Right atrium auricular region (tissue), 2 donors: Measurements from ENCODE around the gene SYNE2. TPM values are rescaled to one million over a fixed set of nuclear protein-coding genes. Genes with fewer than 3 reads are reported as not detected.

Source experiments
- DNase-seq: peaks from one replicate; pipeline ENCODE4 v3.0.0-alpha.2; 2019; ENCODE audit warnings: low spot score
- H3K27ac ChIP-seq, 2 donors: fragments of 200-600 bp; sonication (generic); 1 replicate in 1 of 2; 2 replicates in 1 of 2; pipeline ENCODE4 v1.5.1; 2016 to 2019
- H3K27me3 ChIP-seq, 2 donors: fragments of 200-600 bp; sonication (generic); one replicate each; pipeline versions ENCODE4 v1.5.1 to v1.6.0; 2017 to 2019
- H3K36me3 ChIP-seq: fragments of 200-600 bp; sonication (generic); one replicate; pipeline ENCODE4 v1.5.1; 2016
- H3K4me1 ChIP-seq, 2 donors: fragments of 200-600 bp; sonication (generic); one replicate each; pipeline versions ENCODE4 v1.5.1 to v1.6.0; 2017 to 2019
- H3K4me3 ChIP-seq, 2 donors: fragments of 200-600 bp; sonication (generic); 1 replicate in 1 of 2; 2 replicates in 1 of 2; pipeline ENCODE4 v1.5.1; 2017 to 2019; ENCODE audit warnings: mild to moderate bottlenecking in 1 of 2, moderate library complexity in 1 of 2
- H3K9me3 ChIP-seq, 2 donors: fragments of 200-600 bp; sonication (generic); one replicate each; pipeline ENCODE4 v1.5.1; 2019
- CTCF ChIP-seq, 2 donors: fragments of 200-600 bp; sonication (generic); IDR thresholded peaks; one replicate each; pipeline ENCODE4 v1.5.1; 2019; ENCODE audit warnings: antibody characterized with exemption in 2 of 2
- total RNA-seq, 2 donors: library from RNA; depleted of rRNA; stranded (reverse); fragments of >200 nt; gene quantifications; one replicate each; pipeline ENCODE4 v1.1.0, GENCODE V29; 2016

SYNE2 gene
- total RNA-seq, 2 donors from 2014 or later, result 149 to 202 TPM

GRCh38 chr14:63982629-63983028, 129.8 kb downstream of the SYNE2 start:
- no peak overlapping the region for H3K27ac ChIP-seq
- TF ChIP-seq CTCF (IDR thresholded peaks at IDR 0.05), result no peak
- H3K4me3 ChIP-seq, result no peak overlapping the region
- no peaks in the 10 kb centered on the region for H3K9me3 ChIP-seq
- no peaks in the 10 kb centered on the region for H3K4me1 ChIP-seq
- H3K36me3 ChIP-seq, result no peaks in the 10 kb centered on the region
- no peaks in the 10 kb centered on the region for H3K27me3 ChIP-seq
- DNase-seq, result no peak

- Histone ChIP-seq H3K4me1 (no peaks in the 10 kb centered on the region), H3K36me3 (peaks cover 11% of the 10 kb centered on the region), H3K27me3 (no peaks in the 10 kb centered on the region), H3K9me3 (no peaks in the 10 kb centered on the region), H3K4me3 (no peak overlapping the region), H3K27ac (no peak overlapping the region)
- TF ChIP-seq CTCF (IDR thresholded peaks at IDR 0.05), result no peak
- no peak for DNase-seq
Measured at GRCh38 chr14:63986789-63987533, 134.2 kb downstream of the SYNE2 start.

GRCh38 chr14:63988579-63988978, 135.8 kb downstream of the SYNE2 start:
- Histone ChIP-seq H3K9me3 (no peaks in the 10 kb centered on the region), H3K27ac (no peak overlapping the region), H3K4me1 (no peaks in the 10 kb centered on the region), H3K4me3 (no peak overlapping the region), H3K36me3 (peaks cover 18% of the 10 kb centered on the region), H3K27me3 (no peaks in the 10 kb centered on the region)
- DNase-seq, result no peak
- no peak for TF ChIP-seq CTCF (IDR thresholded peaks at IDR 0.05)

GRCh38 chr14:63991833-63992232, 139.0 kb downstream of the SYNE2 start:
- no peaks in the 10 kb centered on the region for H3K9me3 ChIP-seq
- TF ChIP-seq CTCF (IDR thresholded peaks at IDR 0.05), result no peak
- peaks cover 35% of the 10 kb centered on the region for H3K36me3 ChIP-seq

GRCh38 chr14:63992858-63993257, 140.1 kb downstream of the SYNE2 start:
- H3K27me3 ChIP-seq, result no peaks in the 10 kb centered on the region
- no peak for DNase-seq
- H3K27ac ChIP-seq, result no peak overlapping the region
- H3K4me3 ChIP-seq, result no peak overlapping the region
- TF ChIP-seq CTCF (IDR thresholded peaks at IDR 0.05), result no peak
- no peaks in the 10 kb centered on the region for H3K9me3 ChIP-seq
- peaks cover 43% of the 10 kb centered on the region for H3K36me3 ChIP-seq
- no peaks in the 10 kb centered on the region for H3K4me1 ChIP-seq

More at GRCh38 chr14:63991833-63992232, 139.0 kb downstream of the SYNE2 start:
- no peaks in the 10 kb centered on the region for H3K4me1 ChIP-seq
- H3K27ac ChIP-seq, result no peak overlapping the region
- no peaks in the 10 kb centered on the region for H3K27me3 ChIP-seq
- DNase-seq, result no peak
- no peak overlapping the region for H3K4me3 ChIP-seq

- Histone ChIP-seq H3K27ac (no peak overlapping the region), H3K4me3 (no peak overlapping the region), H3K9me3 (no peaks in the 10 kb centered on the region), H3K36me3 (peaks cover 49% of the 10 kb centered on the region), H3K4me1 (no peaks in the 10 kb centered on the region), H3K27me3 (no peaks in the 10 kb centered on the region)
- no peak for DNase-seq
- TF ChIP-seq CTCF (IDR thresholded peaks at IDR 0.05), result peak in 1 of 2 donors; percentile 32
Measured at GRCh38 chr14:63993992-63994391, 141.2 kb downstream of the SYNE2 start.
